Stimulated activated memory B cell treated with anti-CD40 and anti-IgM and Interleukin-4, amounts not matched to agents 10 μg/mL and 1 μg/mL and 100 μg/mL, for 72 hours (primary cell): Measurements from ENCODE around the gene MAPK1.
"Not testable (repeated sequence)": the region's sequence is repeated elsewhere in the genome, so short reads cannot be mapped to it uniquely, and the experiment has no call there.

Experiments
- ATAC-seq: fragments of 150-1000 bp; cut with Tn5 transposase; 2 replicates; pipeline ENCODE4 v1.10.0; 2021
- H3K27ac Mint-ChIP-seq: one replicate; pipeline ENCODE4 v1.8.0; 2022; ENCODE audit warnings: mild to moderate bottlenecking, mixed read lengths
- H3K27me3 Mint-ChIP-seq: one replicate; pipeline ENCODE4 v1.8.0; 2022; ENCODE audit warnings: mixed read lengths
- H3K36me3 Mint-ChIP-seq: one replicate; pipeline ENCODE4 v1.8.0; 2022; ENCODE audit warnings: mixed read lengths
- H3K4me1 Mint-ChIP-seq: one replicate; pipeline ENCODE4 v1.8.0; 2022; ENCODE audit warnings: mixed read lengths
- H3K4me3 Mint-ChIP-seq: one replicate; pipeline ENCODE4 v1.8.0; 2022; ENCODE audit warnings: mild to moderate bottlenecking, moderate library complexity, mixed read lengths
- H3K9me3 Mint-ChIP-seq: one replicate; pipeline ENCODE4 v1.8.0; 2022; ENCODE audit warnings: mixed read lengths

MAPK1 gene

GRCh38 chr22:21896275-21896674, 28.8 kb upstream of the MAPK1 start:
- not testable (repeated sequence) for H3K4me1 Mint-ChIP-seq, H3K9me3 Mint-ChIP-seq, H3K27me3 Mint-ChIP-seq, H3K36me3 Mint-ChIP-seq, H3K27ac Mint-ChIP-seq, H3K4me3 Mint-ChIP-seq, ATAC-seq

GRCh38 chr22:21894799-21895198, 27.4 kb upstream of the MAPK1 start:
- H3K9me3 Mint-ChIP-seq, result no peaks in the 10 kb centered on the region
- H3K27me3 Mint-ChIP-seq, result no peaks in the 10 kb centered on the region
- H3K4me3 Mint-ChIP-seq, result no peak overlapping the region
- H3K36me3 Mint-ChIP-seq, result no peaks in the 10 kb centered on the region
- H3K27ac Mint-ChIP-seq, result no peak overlapping the region
- H3K4me1 Mint-ChIP-seq, result no peaks in the 10 kb centered on the region
- no peak for ATAC-seq

- H3K4me1 Mint-ChIP-seq, result no peaks in the 10 kb centered on the region
- ATAC-seq, result no peak
- no peaks in the 10 kb centered on the region for H3K27me3 Mint-ChIP-seq
- no peaks in the 10 kb centered on the region for H3K9me3 Mint-ChIP-seq
- no peak overlapping the region for H3K27ac Mint-ChIP-seq
- H3K4me3 Mint-ChIP-seq, result no peak overlapping the region
- H3K36me3 Mint-ChIP-seq, result no peaks in the 10 kb centered on the region
These were observed 22.0 kb upstream of the MAPK1 start for GRCh38 chr22:21889251-21889990.

GRCh38 chr22:21887841-21888240, 20.4 kb upstream of the MAPK1 start:
- Mint-ChIP-seq H3K27me3 (no peaks in the 10 kb centered on the region), H3K36me3 (no peaks in the 10 kb centered on the region), H3K4me3 (no peak overlapping the region), H3K9me3 (no peaks in the 10 kb centered on the region), H3K27ac (no peak overlapping the region), H3K4me1 (no peaks in the 10 kb centered on the region)
- no peak for ATAC-seq

GRCh38 chr22:21883930-21884329, 16.5 kb upstream of the MAPK1 start:
- not testable (repeated sequence) for ATAC-seq, H3K4me1 Mint-ChIP-seq, H3K4me3 Mint-ChIP-seq, H3K9me3 Mint-ChIP-seq, H3K27me3 Mint-ChIP-seq, H3K27ac Mint-ChIP-seq, H3K36me3 Mint-ChIP-seq

- ATAC-seq, H3K36me3 Mint-ChIP-seq, H3K9me3 Mint-ChIP-seq, H3K4me1 Mint-ChIP-seq, H3K27ac Mint-ChIP-seq, H3K27me3 Mint-ChIP-seq, H3K4me3 Mint-ChIP-seq: not testable (repeated sequence)
These were observed 15.4 kb upstream of the MAPK1 start for GRCh38 chr22:21882754-21883333.

GRCh38 chr22:21881841-21882753, 14.7 kb upstream of the MAPK1 start:
- peaks cover 1% of the 10 kb centered on the region for H3K4me1 Mint-ChIP-seq
- no peak overlapping the region for H3K4me3 Mint-ChIP-seq
- H3K9me3 Mint-ChIP-seq, result no peaks in the 10 kb centered on the region
- H3K36me3 Mint-ChIP-seq, result no peaks in the 10 kb centered on the region
- H3K27me3 Mint-ChIP-seq, result no peaks in the 10 kb centered on the region
- ATAC-seq, result no peak
- H3K27ac Mint-ChIP-seq, result no peak overlapping the region

- no peaks in the 10 kb centered on the region for H3K36me3 Mint-ChIP-seq
- peak overlapping the region; percentile 61 for H3K27ac Mint-ChIP-seq
- peak; percentile 85 for ATAC-seq
- peak overlapping the region; percentile 22 for H3K4me3 Mint-ChIP-seq
- no peaks in the 10 kb centered on the region for H3K9me3 Mint-ChIP-seq
- H3K27me3 Mint-ChIP-seq, result no peaks in the 10 kb centered on the region
- H3K4me1 Mint-ChIP-seq, result peaks cover 10% of the 10 kb centered on the region
These were observed 9.2 kb upstream of the MAPK1 start for GRCh38 chr22:21876486-21877176.

- not testable (repeated sequence) for H3K4me3 Mint-ChIP-seq, H3K9me3 Mint-ChIP-seq, H3K27me3 Mint-ChIP-seq, ATAC-seq, H3K36me3 Mint-ChIP-seq
- H3K27ac Mint-ChIP-seq, result peak overlapping the region; percentile 45
- H3K4me1 Mint-ChIP-seq, result peaks cover 10% of the 10 kb centered on the region
These were observed 7.5 kb upstream of the MAPK1 start for GRCh38 chr22:21874953-21875352.

GRCh38 chr22:21873619-21874018, 6.2 kb upstream of the MAPK1 start:
- no peak overlapping the region for H3K27ac Mint-ChIP-seq
- peaks cover 13% of the 10 kb centered on the region for H3K4me1 Mint-ChIP-seq
- H3K9me3 Mint-ChIP-seq, result no peaks in the 10 kb centered on the region
- no peak for ATAC-seq
- H3K36me3 Mint-ChIP-seq, result no peaks in the 10 kb centered on the region
- no peak overlapping the region for H3K4me3 Mint-ChIP-seq
- no peaks in the 10 kb centered on the region for H3K27me3 Mint-ChIP-seq

GRCh38 chr22:21872741-21873140, 5.3 kb upstream of the MAPK1 start:
- peaks cover 22% of the 10 kb centered on the region for H3K4me1 Mint-ChIP-seq
- ATAC-seq, H3K9me3 Mint-ChIP-seq, H3K27ac Mint-ChIP-seq, H3K27me3 Mint-ChIP-seq, H3K4me3 Mint-ChIP-seq, H3K36me3 Mint-ChIP-seq: not testable (repeated sequence)

- Mint-ChIP-seq H3K27ac (peak overlapping the region; percentile 97), H3K9me3 (peaks cover 3% of the 10 kb centered on the region), H3K4me3 (peak overlapping the region; percentile 81), H3K27me3 (no peaks in the 10 kb centered on the region), H3K4me1 (peaks cover 37% of the 10 kb centered on the region), H3K36me3 (peaks cover 11% of the 10 kb centered on the region)
- ATAC-seq, result no peak
These were observed 1.2 kb upstream of the MAPK1 start for GRCh38 chr22:21868651-21869050.

- peak; percentile 42 for ATAC-seq
- H3K36me3 Mint-ChIP-seq, result peaks cover 19% of the 10 kb centered on the region
These were observed 465 bp downstream of the MAPK1 start for GRCh38 chr22:21866833-21867527.

GRCh38 chr22:21865041-21865440, 2.4 kb downstream of the MAPK1 start:
- Mint-ChIP-seq H3K36me3 (peaks cover 21% of the 10 kb centered on the region), H3K27me3 (no peaks in the 10 kb centered on the region), H3K4me3 (no peak overlapping the region), H3K9me3 (peaks cover 3% of the 10 kb centered on the region), H3K27ac (no peak overlapping the region), H3K4me1 (peaks cover 69% of the 10 kb centered on the region)
- no peak for ATAC-seq

More at GRCh38 chr22:21866833-21867527, 465 bp downstream of the MAPK1 start:
- peaks cover 3% of the 10 kb centered on the region for H3K9me3 Mint-ChIP-seq
- H3K27me3 Mint-ChIP-seq, result no peaks in the 10 kb centered on the region
- peaks cover 50% of the 10 kb centered on the region for H3K4me1 Mint-ChIP-seq
- H3K4me3 Mint-ChIP-seq, result peak overlapping the region; percentile 90
- H3K27ac Mint-ChIP-seq, result peak overlapping the region; percentile 97
